Neural cell (in vitro differentiated cells): ENCODE measurements around the gene PAFAH2. TPM values are rescaled to one million over a fixed set of nuclear protein-coding genes. Genes with fewer than 3 reads are reported as not detected.

Experiments used
- H2AFZ ChIP-seq: fragments of 200-600, 300-800 bp; sonication (generic), shearing (Covaris generic); 2 replicates; pipeline ENCODE4 v1.6.0; 2014; ENCODE audit warnings: low read depth, mild to moderate bottlenecking, antibody characterized with exemption, low read length, moderate library complexity
- H3F3A ChIP-seq: fragments of 200-600 bp; shearing (Covaris generic); 2 replicates; pipeline ENCODE4 v1.6.1; 2016; ENCODE audit warnings: mild to moderate bottlenecking, moderate library complexity, mixed read lengths, antibody characterized with exemption, low read length; ENCODE audit not compliant: insufficient read depth, poor library complexity, severe bottlenecking
- H3K27ac ChIP-seq: fragments of 200-600, 300-800 bp; sonication (generic), shearing (Covaris generic); 2 replicates; pipeline ENCODE4 v1.5.1; 2014; ENCODE audit warnings: mild to moderate bottlenecking, low read length, moderate library complexity
- H3K27me3 ChIP-seq: fragments of 300-800, 200-600 bp; sonication (generic), shearing (Covaris generic); 2 replicates; pipeline ENCODE4 v1.6.0; 2014; ENCODE audit warnings: mild to moderate bottlenecking, low read depth, low read length, moderate library complexity; ENCODE audit not compliant: insufficient read depth
- H3K36me3 ChIP-seq: fragments of 300-800, 200-600 bp; sonication (generic), shearing (Covaris generic); 2 replicates; pipeline ENCODE4 v1.5.1; 2014; ENCODE audit warnings: mild to moderate bottlenecking, antibody characterized with exemption, low read length, moderate library complexity; ENCODE audit not compliant: insufficient read depth
- H3K4me2 ChIP-seq: fragments of 300-800, 200-600 bp; sonication (generic), shearing (Covaris generic); 2 replicates; pipeline ENCODE4 v1.6.0; 2014; ENCODE audit warnings: mild to moderate bottlenecking, low read length
- H3K4me3 ChIP-seq: fragments of 300-800, 200-600 bp; sonication (generic), shearing (Covaris generic); 2 replicates; pipeline ENCODE4 v1.5.1; 2014; ENCODE audit warnings: mild to moderate bottlenecking, low read length, moderate library complexity
- H3K79me2 ChIP-seq: fragments of 200-600 bp; shearing (Covaris generic); replicated peaks from 2 replicates; pipeline ENCODE4 v1.6.0; 2014; ENCODE audit warnings: mild to moderate bottlenecking, low read length, moderate library complexity; ENCODE audit not compliant: insufficient read depth
- H3K9ac ChIP-seq: fragments of 300-800, 200-600 bp; sonication (generic), shearing (Covaris generic); 2 replicates; pipeline ENCODE4 v1.6.1; 2016; ENCODE audit warnings: mild to moderate bottlenecking, low read length, mixed read lengths
- H3K9me2 ChIP-seq: fragments of 200-600 bp; shearing (Covaris generic); 2 replicates; pipeline ENCODE4 v1.6.1; 2016; ENCODE audit warnings: mild to moderate bottlenecking, low read length, mixed read lengths; ENCODE audit not compliant: insufficient read depth
- H3K9me3 ChIP-seq: fragments of 200-600, 300-800 bp; sonication (generic), shearing (Covaris generic); 2 replicates; pipeline ENCODE4 v1.6.1; 2016; ENCODE audit warnings: mild to moderate bottlenecking, mixed run types, low read length, moderate library complexity, mixed read lengths
- H4K20me1 ChIP-seq: fragments of 200-600 bp; shearing (Covaris generic); 2 replicates; pipeline ENCODE4 v1.6.1; 2016; ENCODE audit warnings: mild to moderate bottlenecking, mixed run types; ENCODE audit not compliant: insufficient read depth
- EP300 ChIP-seq: fragments of 450-650 bp; conservative IDR thresholded peaks from 2 replicates; pipeline ENCODE4 v1.6.1; 2014; ENCODE audit warnings: antibody characterized with exemption, mild to moderate bottlenecking, moderate library complexity; ENCODE audit not compliant: poor library complexity, severe bottlenecking
- EZH2 ChIP-seq: fragments of 200-600, 300-800 bp; shearing (Covaris generic), sonication (generic); IDR thresholded peaks from 2 replicates; pipeline ENCODE4 v1.6.1; 2014; ENCODE audit warnings: antibody characterized with exemption, low read length, borderline replicate concordance, mild to moderate bottlenecking; ENCODE audit not compliant: insufficient read depth, poor library complexity, severe bottlenecking
- MXI1 ChIP-seq: fragments of 450-650 bp; conservative IDR thresholded peaks from 2 replicates; pipeline ENCODE4 v1.6.1; 2014; ENCODE audit warnings: antibody characterized with exemption, mild to moderate bottlenecking; ENCODE audit not compliant: poor library complexity, severe bottlenecking
- POLR2AphosphoS5 ChIP-seq: IDR thresholded peaks from 2 replicates; pipeline ENCODE4 v1.6.1; 2012
- RAD21 ChIP-seq: fragments of 450-650 bp; conservative IDR thresholded peaks from 2 replicates; pipeline ENCODE4 v1.6.1; 2014; ENCODE audit warnings: antibody characterized with exemption, mild to moderate bottlenecking, moderate library complexity
- REST ChIP-seq: IDR thresholded peaks from 2 replicates; pipeline ENCODE4 v1.6.1; 2012; ENCODE audit warnings: borderline replicate concordance
- SMC3 ChIP-seq: fragments of 450-650 bp; conservative IDR thresholded peaks from 2 replicates; pipeline ENCODE4 v1.6.1; 2014; ENCODE audit warnings: antibody characterized with exemption, mild to moderate bottlenecking, moderate library complexity; ENCODE audit not compliant: poor library complexity
- TAF1 ChIP-seq: IDR thresholded peaks from 2 replicates; pipeline ENCODE4 v1.6.1; 2012; ENCODE audit warnings: low read depth
- polyA plus RNA-seq: library from polyadenylated mRNA; depleted of rRNA; stranded (reverse); fragments of >200 nt; gene quantifications from 2 replicates; pipeline ENCODE4 v1.2.3, GENCODE V29; 2014
- TF ChIP-seq, protein P1 (sequence below): fragments of 450-650 bp; IDR thresholded peaks from 2 replicates; pipeline ENCODE4 v1.5.1; 2014; ENCODE audit warnings: antibody characterized with exemption, mild to moderate bottlenecking, moderate library complexity; ENCODE audit not compliant: poor library complexity, severe bottlenecking

The PAFAH2 gene
- polyA plus RNA-seq, 1 donor from 2014 or later, result 7.9 TPM

- peak overlapping the region; percentile 11 for H3K4me2 ChIP-seq
- peak overlapping the region; percentile 63 for H3K9ac ChIP-seq
- H3K36me3 ChIP-seq, result no peaks in the 10 kb centered on the region
- no peaks in the 10 kb centered on the region for H3K79me2 ChIP-seq
- no peak for TF ChIP-seq TAF1
- peak; percentile 5 for TF ChIP-seq POLR2AphosphoS5
- peak overlapping the region; percentile 92 for H3K27ac ChIP-seq
- no peaks in the 10 kb centered on the region for H3K9me2 ChIP-seq
- peaks cover 17% of the 10 kb centered on the region for H3K27me3 ChIP-seq
- peaks cover 11% of the 10 kb centered on the region for H3F3A ChIP-seq
- H3K9me3 ChIP-seq, result no peaks in the 10 kb centered on the region
- no peaks in the 10 kb centered on the region for H4K20me1 ChIP-seq
- peak overlapping the region; percentile 44 for H3K4me3 ChIP-seq
- H2AFZ ChIP-seq, result peak overlapping the region; percentile 73
Observed at GRCh38 chr1:25926731-25927496, 70.9 kb downstream of the PAFAH2 start.

DNA sequence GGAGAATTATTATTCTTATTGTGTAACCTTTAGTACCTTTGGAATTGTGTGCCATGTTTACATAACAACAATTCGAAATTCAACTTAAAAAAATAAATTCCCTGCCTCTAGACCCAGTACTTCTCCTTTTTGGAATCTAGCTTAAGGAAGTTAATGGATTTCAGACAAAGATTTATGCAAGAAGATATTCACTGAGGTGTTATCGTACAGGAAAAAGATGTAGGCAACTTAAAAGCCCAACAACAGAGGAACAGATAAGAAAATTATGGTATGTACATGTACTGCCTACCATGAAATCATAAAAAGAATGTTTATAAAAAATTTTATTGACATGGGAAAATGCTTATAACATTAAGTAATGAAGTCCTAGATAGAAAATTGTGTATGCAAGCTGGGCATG lies 73.4 kb downstream of the PAFAH2 start:
- Histone ChIP-seq H3F3A (peaks cover 11% of the 10 kb centered on the region), H3K4me2 (no peak overlapping the region), H3K9me3 (no peaks in the 10 kb centered on the region), H3K36me3 (no peaks in the 10 kb centered on the region), H4K20me1 (no peaks in the 10 kb centered on the region), H3K4me3 (no peak overlapping the region), H3K27me3 (peaks cover 17% of the 10 kb centered on the region), H3K9me2 (no peaks in the 10 kb centered on the region), H2AFZ (no peak overlapping the region), H3K27ac (no peak overlapping the region), H3K9ac (no peak overlapping the region), H3K79me2 (no peaks in the 10 kb centered on the region)
- TF ChIP-seq TAF1, result no peak
- no peak for TF ChIP-seq EP300
- no peak for TF ChIP-seq EZH2

GRCh38 chr1:25922971-25923552 lies 74.8 kb downstream of the PAFAH2 start:
- no peak for TF ChIP-seq SMC3
- TF ChIP-seq MXI1, result peak; percentile 5
- Histone ChIP-seq H3K9me2 (no peaks in the 10 kb centered on the region), H2AFZ (peak overlapping the region; percentile 71), H3K27me3 (peaks cover 17% of the 10 kb centered on the region), H3K9ac (peak overlapping the region; percentile 69), H3K4me2 (peak overlapping the region; percentile 21), H4K20me1 (no peaks in the 10 kb centered on the region), H3K9me3 (no peaks in the 10 kb centered on the region), H3F3A (peaks cover 10% of the 10 kb centered on the region), H3K79me2 (no peaks in the 10 kb centered on the region), H3K4me3 (peak overlapping the region; percentile 69), H3K27ac (peak overlapping the region; percentile 76), H3K36me3 (no peaks in the 10 kb centered on the region)

GRCh38 chr1:25922056-25922970 lies 75.5 kb downstream of the PAFAH2 start:
- no peaks in the 10 kb centered on the region for H3K9me3 ChIP-seq
- no peaks in the 10 kb centered on the region for H3K79me2 ChIP-seq
- H3K27ac ChIP-seq, result peak overlapping the region; percentile 76
- H3K27me3 ChIP-seq, result peaks cover 17% of the 10 kb centered on the region
- peak overlapping the region; percentile 71 for H2AFZ ChIP-seq
- H3K9me2 ChIP-seq, result no peaks in the 10 kb centered on the region
- peak overlapping the region; percentile 69 for H3K4me3 ChIP-seq
- peak overlapping the region; percentile 69 for H3K9ac ChIP-seq
- no peaks in the 10 kb centered on the region for H3K36me3 ChIP-seq
- peak; percentile 68 for TF ChIP-seq TAF1
- TF ChIP-seq MXI1, result peak; percentile 63
- TF ChIP-seq, protein P1, sequence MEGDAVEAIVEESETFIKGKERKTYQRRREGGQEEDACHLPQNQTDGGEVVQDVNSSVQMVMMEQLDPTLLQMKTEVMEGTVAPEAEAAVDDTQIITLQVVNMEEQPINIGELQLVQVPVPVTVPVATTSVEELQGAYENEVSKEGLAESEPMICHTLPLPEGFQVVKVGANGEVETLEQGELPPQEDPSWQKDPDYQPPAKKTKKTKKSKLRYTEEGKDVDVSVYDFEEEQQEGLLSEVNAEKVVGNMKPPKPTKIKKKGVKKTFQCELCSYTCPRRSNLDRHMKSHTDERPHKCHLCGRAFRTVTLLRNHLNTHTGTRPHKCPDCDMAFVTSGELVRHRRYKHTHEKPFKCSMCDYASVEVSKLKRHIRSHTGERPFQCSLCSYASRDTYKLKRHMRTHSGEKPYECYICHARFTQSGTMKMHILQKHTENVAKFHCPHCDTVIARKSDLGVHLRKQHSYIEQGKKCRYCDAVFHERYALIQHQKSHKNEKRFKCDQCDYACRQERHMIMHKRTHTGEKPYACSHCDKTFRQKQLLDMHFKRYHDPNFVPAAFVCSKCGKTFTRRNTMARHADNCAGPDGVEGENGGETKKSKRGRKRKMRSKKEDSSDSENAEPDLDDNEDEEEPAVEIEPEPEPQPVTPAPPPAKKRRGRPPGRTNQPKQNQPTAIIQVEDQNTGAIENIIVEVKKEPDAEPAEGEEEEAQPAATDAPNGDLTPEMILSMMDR, result peak; percentile 37
- no peak for TF ChIP-seq REST
- TF ChIP-seq EP300, result no peak
- TF ChIP-seq SMC3, result peak; percentile 30
- TF ChIP-seq RAD21, result peak; percentile 19
- TF ChIP-seq POLR2AphosphoS5, result peak; percentile 59
- TF ChIP-seq EZH2, result no peak
- H3K4me2 ChIP-seq, result peak overlapping the region; percentile 67
- H4K20me1 ChIP-seq, result no peaks in the 10 kb centered on the region
- H3F3A ChIP-seq, result peaks cover 8% of the 10 kb centered on the region
